K562 (cell line): Measurements from ENCODE around the gene STAT4. TPM values are rescaled to one million over a fixed set of nuclear protein-coding genes. Genes with fewer than 3 reads are reported as not detected.

ENCODE experiments used
- CHAMP1 ChIP-seq: fragments of 450-650 bp; IDR thresholded peaks from 2 replicates; pipeline ENCODE4 v1.6.1; 2016; ENCODE audit warnings: mild to moderate bottlenecking
- KDM5B ChIP-seq: fragments of 200-600 bp; sonication (generic); IDR thresholded peaks from 2 replicates; pipeline ENCODE4 v1.6.1; 2012; ENCODE audit warnings: low read depth, mild to moderate bottlenecking, moderate library complexity, low read length, control low read depth, inconsistent platforms; ENCODE audit not compliant: insufficient replicate concordance
- MAFK ChIP-seq: IDR thresholded peaks from 2 replicates; pipeline ENCODE4 v1.6.1; 2011; ENCODE audit warnings: low read length, improper control_type of control experiment
- POLR2B ChIP-seq: fragments of 450-650 bp; IDR thresholded peaks from 2 replicates; pipeline ENCODE4 v1.6.1; 2018; ENCODE audit warnings: low read depth; ENCODE audit not compliant: partially characterized antibody
- RBM22 ChIP-seq: fragments of 200-400 bp; formaldehyde crosslinking; IDR thresholded peaks from 2 replicates; pipeline ENCODE4 v1.6.1; 2018; ENCODE audit warnings: low read length, low read depth; ENCODE audit not compliant: poor library complexity, severe bottlenecking
- TRIM25 ChIP-seq: fragments of 450-650 bp; IDR thresholded peaks from 2 replicates; pipeline ENCODE4 v1.7.0; 2016; ENCODE audit warnings: borderline replicate concordance
- UBTF ChIP-seq, 2 experiments: IDR thresholded peaks; 2 replicates each; pipeline ENCODE4 v1.6.1; 2012; ENCODE audit warnings: improper control_type of control experiment in 2 of 2, low read depth in 2 of 2, low read length in 2 of 2, borderline replicate concordance in 1 of 2
- XRCC3 ChIP-seq: fragments of 450-650 bp; IDR thresholded peaks from 2 replicates; pipeline ENCODE4 v1.6.1; 2017; ENCODE audit warnings: mild to moderate bottlenecking, moderate library complexity
- ZNF277 ChIP-seq: fragments of 250-450 bp; sonication (Bioruptor Pico); IDR thresholded peaks from 2 replicates; pipeline ENCODE4 v1.8.0; 2022; ENCODE audit warnings: inconsistent platforms, mild to moderate bottlenecking, moderate library complexity, borderline replicate concordance
- ZNF592 ChIP-seq: fragments of 450-650 bp; IDR thresholded peaks from 2 replicates; pipeline ENCODE4 v1.6.1; 2017; ENCODE audit warnings: antibody characterized with exemption, mild to moderate bottlenecking
- ZNF780A ChIP-seq: fragments of 250-450 bp; sonication (Bioruptor Pico); IDR thresholded peaks from 2 replicates; pipeline ENCODE4 v1.5.0; 2021; ENCODE audit warnings: mild to moderate bottlenecking
- polyA plus RNA-seq, 8 experiments: library from polyadenylated mRNA; depleted of rRNA in 4 of 8; stranded (reverse) in 5 of 8; unstranded in 3 of 8; fragments of >200 nt; fragmentation: Nextera tagmentation in 2 of 8; fragmentation: Illumina TruSeq in 1 of 8; extraction: Ambion mirVana in 2 of 8; extraction: Trizol in 1 of 8; gene quantifications; 2 replicates each; pipeline versions ENCODE4 v1.2.1 to v1.2.3, GENCODE V29; 2011 to 2014; ENCODE audit warnings: inconsistent platforms in 1 of 8, missing spikeins in 1 of 8
- total RNA-seq, 7 experiments: library from RNA; depleted of rRNA in 6 of 7; stranded (reverse); fragments of >200 nt in 6 of 7; fragmentation: Illumina TruSeq in 2 of 7; extraction: Trizol in 2 of 7; gene quantifications; 2 replicates each; pipeline versions ENCODE4 v1.2.1 to v1.2.3, GENCODE V29; 2011 to 2021; ENCODE audit warnings: low replicate concordance in 1 of 7

The STAT4 gene
- total and polyA plus RNA-seq, 9 of the 15 experiments (the other 6 are each of a cell fraction or from before 2014, with no cell fraction given): 0.01 to 0.06 (median 0.03) TPM; not detected in 6

GRCh38 chr2:191020221-191020741 is 130.5 kb downstream of the STAT4 start (continued):
- TF ChIP-seq ZNF780A (CRISPR knock-in tag): no peak
- peak; percentile 88 for TF ChIP-seq RBM22
- TF ChIP-seq ZNF277 (CRISPR knock-in tag): no peak
- peak; percentile 34; the same call in 1 of the 2 replicates for TF ChIP-seq ZNF592
- peak; percentile 84 for TF ChIP-seq POLR2B
- TF ChIP-seq KDM5B: peak; percentile 57
- no peak for TF ChIP-seq TRIM25
- TF ChIP-seq XRCC3: no peak
- peak; percentile 75; the same call in 1 of the 2 replicates for TF ChIP-seq CHAMP1
- TF ChIP-seq UBTF (IDR thresholded peaks at IDR 0.05; ENCODE audit: borderline replicate concordance in 1 of 2, low read depth in 2 of 2, low read length in 2 of 2): no peak
- no peak for TF ChIP-seq MAFK
